Endodermal cell (in vitro differentiated cells): ENCODE data around the gene POU4F1. TPM values are rescaled to one million over a fixed set of nuclear protein-coding genes. Genes with fewer than 3 reads are reported as not detected.

Source experiments
- DNase-seq: peaks from one replicate; pipeline ENCODE4 v3.0.0-alpha.2; 2017
- H3K27ac ChIP-seq: 2 replicates; pipeline ENCODE4 v1.5.1; 2013; ENCODE audit warnings: mild to moderate bottlenecking, low read depth, low read length, moderate library complexity
- H3K27me3 ChIP-seq: 2 replicates; pipeline ENCODE4 v1.6.1; 2013; ENCODE audit warnings: mild to moderate bottlenecking, low read length, moderate library complexity; ENCODE audit not compliant: insufficient read depth, control insufficient read depth, poor library complexity, severe bottlenecking
- H3K36me3 ChIP-seq: 2 replicates; pipeline ENCODE4 v1.7.0; 2013; ENCODE audit warnings: mild to moderate bottlenecking, low read length, moderate library complexity; ENCODE audit not compliant: control insufficient read depth, insufficient read depth
- H3K4me1 ChIP-seq: one replicate; pipeline ENCODE4 v1.7.0; 2013; ENCODE audit warnings: low read length; ENCODE audit not compliant: control insufficient read depth, insufficient read depth
- H3K4me3 ChIP-seq: 2 replicates; pipeline ENCODE4 v1.5.1; 2013; ENCODE audit warnings: mild to moderate bottlenecking, low read length, moderate library complexity
- H3K9ac ChIP-seq: 2 replicates; pipeline ENCODE4 v1.6.1; 2013; ENCODE audit warnings: mild to moderate bottlenecking, low read length, moderate library complexity; ENCODE audit not compliant: poor library complexity, severe bottlenecking; ENCODE audit errors: extremely low read depth
- H3K9me3 ChIP-seq: 2 replicates; pipeline ENCODE4 v1.6.1; 2013; ENCODE audit warnings: mild to moderate bottlenecking, low read length, moderate library complexity; ENCODE audit not compliant: control insufficient read depth
- H3K27ac Mint-ChIP-seq: 2 replicates; pipeline ENCODE4 v1.8.0; 2020; ENCODE audit warnings: mixed read lengths
- H3K27me3 Mint-ChIP-seq: 2 replicates; pipeline ENCODE4 v1.8.0; 2021; ENCODE audit warnings: mild to moderate bottlenecking, mixed read lengths; ENCODE audit not compliant: insufficient read depth
- H3K36me3 Mint-ChIP-seq: 2 replicates; pipeline ENCODE4 v1.8.0; 2020; ENCODE audit warnings: low read depth, mixed read lengths
- H3K4me1 Mint-ChIP-seq: 2 replicates; pipeline ENCODE4 v1.8.0; 2020; ENCODE audit warnings: mixed read lengths
- H3K4me3 Mint-ChIP-seq: 2 replicates; pipeline ENCODE4 v1.8.0; 2020; ENCODE audit warnings: mild to moderate bottlenecking, moderate library complexity, mixed read lengths
- H3K9me3 Mint-ChIP-seq: 2 replicates; pipeline ENCODE4 v1.8.0; 2020; ENCODE audit warnings: mild to moderate bottlenecking, mixed read lengths
- CTCF ChIP-seq: fragments of 200-600 bp; sonication (generic); conservative IDR thresholded peaks from 2 replicates; pipeline ENCODE4 v1.5.0; 2021; ENCODE audit warnings: antibody characterized with exemption, mild to moderate bottlenecking
- WGBS, 2 experiments: methylation state at CpG; one replicate each; pipeline versions ENCODE4 v1.1.5 to v1.1.7; 2013; ENCODE audit warnings: missing lambda C conversion rate in 2 of 2, mixed read lengths in 1 of 2; ENCODE audit not compliant: insufficient coverage in 1 of 2, insufficient read length in 1 of 2; 5-methylcytosine and 5-hydroxymethylcytosine counted together
- total RNA-seq, 2 donors: library from RNA; stranded (reverse); fragmentation: NEBNext Ultra II Directional in 1 of 2; extraction: Animal tissue kit (Norgen Biotek cat#: 25700) in 1 of 2; gene quantifications; 2 replicates in 1 of 2; 3 replicates in 1 of 2; pipeline ENCODE4 v1.2.1, GENCODE V29; 2021

POU4F1 gene
- total RNA-seq, 2 donors from 2014 or later = 0.11 to 0.15 TPM

- Histone ChIP-seq H3K27ac (no peak overlapping the region), H3K36me3 (no peaks in the 10 kb centered on the region), H3K27me3 (peaks cover 97% of the 10 kb centered on the region), H3K9ac (no peak overlapping the region), H3K4me3 (no peak overlapping the region), H3K4me1 (no peaks in the 10 kb centered on the region), H3K9me3 (no peaks in the 10 kb centered on the region)
- DNase-seq = peak; percentile 75
- Mint-ChIP-seq H3K27me3 (peaks cover 96% of the 10 kb centered on the region), H3K4me3 (peak overlapping the region; percentile 22), H3K27ac (no peak overlapping the region), H3K9me3 (no peaks in the 10 kb centered on the region), H3K36me3 (no peaks in the 10 kb centered on the region), H3K4me1 (peaks cover 2% of the 10 kb centered on the region)
- 0 to 1% methylated on average over 16 to 58 of the region's 58 CpGs for WGBS, 2 experiments
- no peak for TF ChIP-seq CTCF
Observed at GRCh38 chr13:78601124-78601873, 2.1 kb downstream of the POU4F1 start.

- Histone ChIP-seq H3K9ac (no peak overlapping the region), H3K9me3 (no peaks in the 10 kb centered on the region), H3K27me3 (peaks cover 97% of the 10 kb centered on the region), H3K4me1 (no peaks in the 10 kb centered on the region), H3K36me3 (no peaks in the 10 kb centered on the region), H3K27ac (no peak overlapping the region), H3K4me3 (no peak overlapping the region)
- Mint-ChIP-seq H3K4me1 (peaks cover 5% of the 10 kb centered on the region), H3K36me3 (no peaks in the 10 kb centered on the region), H3K4me3 (no peak overlapping the region), H3K27ac (no peak overlapping the region), H3K27me3 (peaks cover 96% of the 10 kb centered on the region), H3K9me3 (no peaks in the 10 kb centered on the region)
- no peak for DNase-seq
- 8 to 14% methylated on average over 7 to 13 of the region's 13 CpGs for WGBS, 2 experiments
- no peak for TF ChIP-seq CTCF
Observed at GRCh38 chr13:78600280-78600883, 3.0 kb downstream of the POU4F1 start.

- no peaks in the 10 kb centered on the region for H3K4me1 ChIP-seq
- peaks cover 7% of the 10 kb centered on the region for H3K4me1 Mint-ChIP-seq
- H3K27me3 ChIP-seq = peaks cover 97% of the 10 kb centered on the region
- no peak overlapping the region for H3K27ac ChIP-seq
- H3K27me3 Mint-ChIP-seq = peaks cover 96% of the 10 kb centered on the region
- H3K9me3 ChIP-seq = no peaks in the 10 kb centered on the region
- H3K9me3 Mint-ChIP-seq = no peaks in the 10 kb centered on the region
- no peaks in the 10 kb centered on the region for H3K36me3 ChIP-seq
- no peak overlapping the region for H3K4me3 Mint-ChIP-seq
- no peaks in the 10 kb centered on the region for H3K36me3 Mint-ChIP-seq
- no peak overlapping the region for H3K27ac Mint-ChIP-seq
- 14 to 40% methylated on average over 1 to 5 of the region's 6 CpGs for WGBS, 2 experiments
- H3K4me3 ChIP-seq = no peak overlapping the region
- no peak for DNase-seq
- no peak overlapping the region for H3K9ac ChIP-seq
- no peak for TF ChIP-seq CTCF
Observed at GRCh38 chr13:78599645-78600279, 3.6 kb downstream of the POU4F1 start.
